ENCODE data around the gene FITM1.

FITM1 gene

DNA sequence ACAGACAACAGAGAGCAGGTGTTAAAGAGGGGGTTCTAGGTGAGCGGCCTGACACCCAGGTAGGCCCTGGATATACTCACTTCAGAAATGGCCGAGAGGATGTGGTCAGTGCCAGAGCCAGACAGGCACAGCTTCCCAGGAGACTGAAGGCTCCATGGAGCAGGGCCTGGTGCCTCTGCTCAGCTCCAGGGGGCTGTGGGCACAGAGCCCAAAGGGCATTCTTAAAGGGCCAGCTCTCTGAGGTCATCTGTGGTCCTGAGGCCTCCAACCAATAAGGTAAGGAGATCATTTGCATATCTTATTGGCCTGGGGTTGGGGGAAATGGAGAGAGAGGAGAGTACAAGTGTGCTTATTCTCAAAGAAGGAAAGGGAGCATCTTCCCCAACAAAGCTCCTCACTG, 46.0 kb upstream of the FITM1 start:
- Histone ChIP-seq H3K36me3 (no peaks in the 10 kb centered on the region), H3K4me3 (ENCODE audit: low read depth, low read length) (no peak overlapping the region), H3K27me3 (no peaks in the 10 kb centered on the region), H3K9me3 (no peaks in the 10 kb centered on the region), H3K4me1 (peaks cover 9% of the 10 kb centered on the region)
- TF ChIP-seq, protein P1, sequence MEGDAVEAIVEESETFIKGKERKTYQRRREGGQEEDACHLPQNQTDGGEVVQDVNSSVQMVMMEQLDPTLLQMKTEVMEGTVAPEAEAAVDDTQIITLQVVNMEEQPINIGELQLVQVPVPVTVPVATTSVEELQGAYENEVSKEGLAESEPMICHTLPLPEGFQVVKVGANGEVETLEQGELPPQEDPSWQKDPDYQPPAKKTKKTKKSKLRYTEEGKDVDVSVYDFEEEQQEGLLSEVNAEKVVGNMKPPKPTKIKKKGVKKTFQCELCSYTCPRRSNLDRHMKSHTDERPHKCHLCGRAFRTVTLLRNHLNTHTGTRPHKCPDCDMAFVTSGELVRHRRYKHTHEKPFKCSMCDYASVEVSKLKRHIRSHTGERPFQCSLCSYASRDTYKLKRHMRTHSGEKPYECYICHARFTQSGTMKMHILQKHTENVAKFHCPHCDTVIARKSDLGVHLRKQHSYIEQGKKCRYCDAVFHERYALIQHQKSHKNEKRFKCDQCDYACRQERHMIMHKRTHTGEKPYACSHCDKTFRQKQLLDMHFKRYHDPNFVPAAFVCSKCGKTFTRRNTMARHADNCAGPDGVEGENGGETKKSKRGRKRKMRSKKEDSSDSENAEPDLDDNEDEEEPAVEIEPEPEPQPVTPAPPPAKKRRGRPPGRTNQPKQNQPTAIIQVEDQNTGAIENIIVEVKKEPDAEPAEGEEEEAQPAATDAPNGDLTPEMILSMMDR (IDR thresholded peaks at IDR 0.05; ENCODE audit: low read depth, low read length): no peak
- no peak for DNase-seq

DNA sequence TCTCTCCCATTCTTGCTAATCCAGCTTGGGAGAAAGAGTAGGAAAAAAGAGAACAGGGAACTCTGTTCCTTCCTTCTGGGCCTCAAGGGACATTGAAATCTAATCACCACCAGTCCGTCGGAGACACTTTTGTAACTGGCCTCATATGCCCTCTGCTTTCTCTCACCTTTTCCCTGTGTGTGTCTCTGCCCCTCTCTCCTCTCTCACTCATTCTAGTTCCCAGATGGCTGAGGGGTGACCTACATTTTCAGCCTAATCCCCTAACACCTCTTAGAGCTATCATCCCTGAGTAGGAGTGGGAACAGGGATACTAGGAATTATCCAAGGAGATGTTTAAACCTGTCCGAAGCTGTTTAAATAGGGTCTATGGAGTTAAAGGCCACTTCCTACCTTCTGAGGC, 45.2 kb upstream of the FITM1 start:
- Histone ChIP-seq H3K36me3 (no peaks in the 10 kb centered on the region), H3K4me1 (peaks cover 6% of the 10 kb centered on the region), H3K27me3 (no peaks in the 10 kb centered on the region), H3K9me3 (no peaks in the 10 kb centered on the region), H3K4me3 (ENCODE audit: low read depth, low read length) (no peak overlapping the region)
- no peak for DNase-seq
- TF ChIP-seq, protein P1 (IDR thresholded peaks at IDR 0.05; ENCODE audit: low read depth, low read length): no peak

DNA sequence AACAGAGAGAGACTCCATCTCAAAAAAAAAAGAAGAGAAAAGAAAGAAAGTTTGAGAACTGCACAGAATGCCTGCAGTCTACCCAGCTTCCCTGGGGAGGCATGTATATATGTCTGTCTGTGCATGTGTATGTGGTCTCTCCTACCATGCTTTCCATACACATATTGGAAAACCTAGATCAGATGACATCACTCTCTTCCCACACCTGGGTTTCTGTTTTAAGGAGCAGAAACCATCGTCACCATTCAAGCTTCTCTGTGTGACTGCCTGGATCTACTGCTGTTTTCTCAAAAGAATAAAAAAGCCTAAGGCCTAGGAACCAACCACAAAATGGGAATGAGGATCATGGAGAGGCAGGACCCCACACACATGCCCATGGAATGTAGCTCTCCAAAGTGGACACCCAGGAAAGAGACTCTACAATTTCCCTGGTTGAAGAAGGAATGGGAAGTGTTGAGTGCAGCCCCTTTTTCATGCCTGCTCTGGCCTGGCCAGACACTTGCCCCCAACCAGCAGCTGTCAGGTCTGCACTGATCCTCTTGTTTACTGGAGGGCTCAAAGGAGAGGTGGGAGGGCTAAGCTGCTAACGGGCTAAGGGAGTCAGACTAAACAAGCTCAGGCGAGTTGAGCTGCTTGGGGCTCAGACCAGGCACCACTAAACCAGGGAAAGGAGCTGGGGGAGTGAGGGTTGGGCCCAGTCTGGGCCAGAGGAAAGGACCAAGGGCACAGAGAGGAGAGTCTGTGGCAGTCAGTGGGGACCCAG, 44.1 kb upstream of the FITM1 start:
- TF ChIP-seq, protein P1 (IDR thresholded peaks at IDR 0.05; ENCODE audit: low read depth, low read length): no peak
- no peak for DNase-seq
- Histone ChIP-seq H3K9me3 (no peaks in the 10 kb centered on the region), H3K36me3 (no peaks in the 10 kb centered on the region), H3K4me3 (ENCODE audit: low read depth, low read length) (no peak overlapping the region), H3K4me1 (peaks cover 5% of the 10 kb centered on the region; the same call in 1 of the 2 replicates), H3K27me3 (no peaks in the 10 kb centered on the region)

DNA sequence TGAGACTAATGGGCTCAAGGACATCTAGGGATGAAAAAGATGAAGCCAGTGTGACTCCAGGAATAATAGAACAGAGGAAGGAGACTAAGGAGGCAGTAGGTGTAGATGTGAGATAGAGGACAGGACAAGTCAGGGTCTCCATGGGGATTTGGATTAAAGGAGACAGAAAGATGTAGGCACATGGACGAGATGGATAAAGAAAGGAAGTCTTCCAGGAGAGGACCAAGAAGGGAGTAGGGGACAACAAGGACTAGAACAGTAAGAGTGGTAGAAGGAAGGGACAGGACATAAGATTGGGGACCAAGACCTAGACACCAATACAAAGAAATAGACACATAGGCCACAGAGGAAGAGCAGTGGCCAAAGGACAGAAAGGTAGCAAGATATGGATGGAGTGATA, 43.5 kb upstream of the FITM1 start:
- Histone ChIP-seq H3K4me3 (ENCODE audit: low read depth, low read length) (no peak overlapping the region), H3K36me3 (no peaks in the 10 kb centered on the region), H3K27me3 (no peaks in the 10 kb centered on the region), H3K9me3 (no peaks in the 10 kb centered on the region), H3K4me1 (peaks cover 5% of the 10 kb centered on the region; the same call in 1 of the 2 replicates)
- no peak for DNase-seq
- TF ChIP-seq, protein P1 (IDR thresholded peaks at IDR 0.05; ENCODE audit: low read depth, low read length): no peak

DNA sequence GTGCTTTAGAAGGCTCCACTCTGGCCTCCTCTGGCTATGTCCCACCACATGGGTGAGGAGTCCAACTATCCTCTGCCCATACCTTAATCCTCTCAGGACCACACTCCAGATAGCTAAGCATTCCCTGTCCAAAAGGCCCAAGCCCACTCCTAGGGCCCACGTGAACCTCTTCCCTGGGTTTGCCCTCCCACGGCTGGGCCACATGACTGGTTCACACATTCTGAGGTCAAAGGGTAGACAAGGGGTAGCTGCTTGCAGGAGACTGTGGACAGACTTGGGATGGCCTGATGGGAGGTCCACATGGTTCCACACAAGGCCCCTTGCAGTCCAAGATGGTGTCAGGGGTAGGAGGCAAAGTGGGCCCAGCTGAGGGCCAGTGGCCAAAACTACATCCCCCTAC, 42.4 kb upstream of the FITM1 start:
- H3K4me3 ChIP-seq (ENCODE audit: low read depth, low read length): no peak overlapping the region
- peaks cover 5% of the 10 kb centered on the region; the same call in 1 of the 2 replicates for H3K4me1 ChIP-seq
- TF ChIP-seq, protein P1 (IDR thresholded peaks at IDR 0.05; ENCODE audit: low read depth, low read length): no peak
- no peaks in the 10 kb centered on the region for H3K36me3 ChIP-seq
- DNase-seq: no peak
- H3K9me3 ChIP-seq: no peaks in the 10 kb centered on the region
- no peaks in the 10 kb centered on the region for H3K27me3 ChIP-seq

DNA sequence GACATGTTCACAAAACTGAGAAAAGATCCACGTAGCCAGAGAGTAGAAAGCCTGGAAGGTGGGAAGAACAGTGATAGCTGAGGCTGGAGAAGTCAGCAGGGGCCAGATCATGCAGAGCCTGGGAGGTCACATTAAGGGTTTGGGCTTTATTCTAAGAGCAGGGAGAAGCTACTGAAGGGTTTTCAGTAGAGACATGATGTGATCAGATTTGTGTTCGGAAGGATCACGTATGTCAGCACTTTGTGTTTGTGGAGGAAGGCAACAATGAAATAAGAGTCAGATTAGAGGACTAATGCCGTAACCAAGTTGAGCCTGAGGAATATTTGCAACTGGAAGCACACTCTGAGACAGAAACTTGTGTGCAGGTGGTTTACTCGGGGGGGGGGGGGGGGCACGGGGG, 40.6 kb upstream of the FITM1 start:
- H3K36me3 ChIP-seq: no peaks in the 10 kb centered on the region
- DNase-seq: no peak
- H3K9me3 ChIP-seq: no peaks in the 10 kb centered on the region
- no peaks in the 10 kb centered on the region for H3K27me3 ChIP-seq
- TF ChIP-seq, protein P1 (IDR thresholded peaks at IDR 0.05; ENCODE audit: low read depth, low read length): no peak
- no peak overlapping the region for H3K4me3 ChIP-seq (ENCODE audit: low read depth, low read length)
- peaks cover 10% of the 10 kb centered on the region for H3K4me1 ChIP-seq

Measured in BE2C (cell line).